ENCODE measurements around the gene MLXIP.
"Not testable (repeated sequence)": the region's sequence is repeated elsewhere in the genome, so short reads cannot be mapped to it uniquely, and the experiment has no call there.

The MLXIP gene

DNA sequence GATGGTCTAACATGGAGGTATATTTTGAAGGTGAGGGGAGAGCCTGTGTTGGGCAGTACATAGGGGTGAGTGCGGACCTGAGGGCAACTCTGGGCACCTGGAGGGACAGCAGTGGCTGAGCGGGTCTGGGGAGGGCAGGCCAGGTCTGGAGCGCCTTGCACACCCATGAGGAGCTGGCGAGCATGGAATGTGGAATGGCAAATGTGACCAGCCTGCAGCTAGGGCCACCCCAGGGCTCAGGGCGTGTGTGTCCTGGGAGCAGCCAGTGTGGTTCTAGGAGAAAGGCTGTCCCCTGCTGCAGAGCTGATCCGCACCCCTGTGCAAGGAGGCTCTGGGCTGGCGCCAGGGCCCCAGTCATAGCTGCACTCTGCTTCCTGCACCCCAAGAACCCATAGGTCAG lies 32.4 kb upstream of the MLXIP start:
- TF ChIP-seq, protein P1, sequence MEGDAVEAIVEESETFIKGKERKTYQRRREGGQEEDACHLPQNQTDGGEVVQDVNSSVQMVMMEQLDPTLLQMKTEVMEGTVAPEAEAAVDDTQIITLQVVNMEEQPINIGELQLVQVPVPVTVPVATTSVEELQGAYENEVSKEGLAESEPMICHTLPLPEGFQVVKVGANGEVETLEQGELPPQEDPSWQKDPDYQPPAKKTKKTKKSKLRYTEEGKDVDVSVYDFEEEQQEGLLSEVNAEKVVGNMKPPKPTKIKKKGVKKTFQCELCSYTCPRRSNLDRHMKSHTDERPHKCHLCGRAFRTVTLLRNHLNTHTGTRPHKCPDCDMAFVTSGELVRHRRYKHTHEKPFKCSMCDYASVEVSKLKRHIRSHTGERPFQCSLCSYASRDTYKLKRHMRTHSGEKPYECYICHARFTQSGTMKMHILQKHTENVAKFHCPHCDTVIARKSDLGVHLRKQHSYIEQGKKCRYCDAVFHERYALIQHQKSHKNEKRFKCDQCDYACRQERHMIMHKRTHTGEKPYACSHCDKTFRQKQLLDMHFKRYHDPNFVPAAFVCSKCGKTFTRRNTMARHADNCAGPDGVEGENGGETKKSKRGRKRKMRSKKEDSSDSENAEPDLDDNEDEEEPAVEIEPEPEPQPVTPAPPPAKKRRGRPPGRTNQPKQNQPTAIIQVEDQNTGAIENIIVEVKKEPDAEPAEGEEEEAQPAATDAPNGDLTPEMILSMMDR (conservative IDR thresholded peaks at IDR 0.05; ENCODE audit: low read depth, low read length), result no peak
- DNase-seq (ENCODE audit: low read depth), result no peak
- no peak overlapping the region for H3K4me3 ChIP-seq (ENCODE audit: low read length)

DNA sequence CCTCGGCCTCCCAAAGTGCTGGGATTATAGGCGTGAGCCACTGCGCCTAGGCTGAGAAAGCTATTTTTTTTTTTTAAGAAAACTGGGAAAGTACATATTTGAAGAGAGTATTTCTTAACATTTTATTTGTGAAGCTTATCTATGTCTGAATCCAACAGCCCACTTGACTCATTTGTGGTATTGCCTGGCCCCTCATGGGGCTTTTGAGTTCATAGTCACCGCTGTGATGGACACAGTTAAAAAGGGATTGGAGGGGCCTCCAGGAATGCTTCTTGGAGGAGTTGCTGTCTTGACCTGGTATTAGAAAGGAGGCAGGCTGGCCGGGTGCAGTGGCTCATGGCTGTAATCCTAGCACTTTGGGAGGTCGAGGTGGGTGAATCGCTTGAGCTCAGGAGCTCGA lies 30.4 kb upstream of the MLXIP start:
- TF ChIP-seq, protein P1 (conservative IDR thresholded peaks at IDR 0.05; ENCODE audit: low read depth, low read length), result no peak
- H3K4me3 ChIP-seq (ENCODE audit: low read length), result no peak overlapping the region
- no peak for DNase-seq (ENCODE audit: low read depth)

DNA sequence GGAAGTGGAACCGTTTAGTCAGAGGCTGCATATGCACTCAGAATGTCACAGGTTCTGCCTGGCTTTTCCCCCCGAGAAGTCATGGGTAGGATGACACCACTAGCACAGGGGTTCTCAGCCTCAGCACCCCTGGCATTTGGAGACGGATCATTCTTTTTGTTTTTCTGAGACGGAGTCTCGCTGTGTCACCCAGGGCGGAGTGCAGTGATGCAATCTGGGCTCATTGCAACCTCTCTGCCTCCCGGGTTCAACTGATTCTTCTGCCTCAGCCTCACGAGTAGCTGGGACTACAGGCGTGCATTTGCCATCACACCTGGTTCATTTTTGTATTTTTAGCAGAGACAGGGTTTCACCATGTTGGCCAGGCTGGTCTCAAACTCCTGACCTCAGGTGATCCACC lies 28.7 kb upstream of the MLXIP start:
- no peak overlapping the region for H3K4me3 ChIP-seq (ENCODE audit: low read length)
- TF ChIP-seq, protein P1 (conservative IDR thresholded peaks at IDR 0.05; ENCODE audit: low read depth, low read length), result no peak
- DNase-seq (ENCODE audit: low read depth), result no peak

DNA sequence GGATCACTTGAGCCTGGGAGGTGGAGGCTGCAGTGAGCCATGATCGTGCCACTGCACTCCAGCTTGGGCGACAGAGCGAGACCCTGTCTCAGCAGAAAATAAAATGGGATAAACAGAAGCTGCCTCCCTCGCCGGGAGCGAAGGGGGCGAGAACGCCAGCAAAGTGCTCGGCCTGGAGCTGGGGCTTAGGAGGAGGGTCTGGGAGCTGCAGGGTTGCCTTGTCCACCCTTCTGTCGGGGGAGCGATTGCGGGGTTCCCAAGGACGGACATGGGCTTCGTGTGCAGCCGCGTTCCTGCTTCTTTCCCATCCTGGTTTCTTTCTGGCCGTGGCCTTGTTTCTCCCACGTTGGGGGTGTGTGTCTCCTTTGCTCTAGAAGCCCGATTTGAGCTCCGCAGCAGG lies 27.9 kb upstream of the MLXIP start:
- TF ChIP-seq, protein P1 (conservative IDR thresholded peaks at IDR 0.05; ENCODE audit: low read depth, low read length), result no peak

DNA sequence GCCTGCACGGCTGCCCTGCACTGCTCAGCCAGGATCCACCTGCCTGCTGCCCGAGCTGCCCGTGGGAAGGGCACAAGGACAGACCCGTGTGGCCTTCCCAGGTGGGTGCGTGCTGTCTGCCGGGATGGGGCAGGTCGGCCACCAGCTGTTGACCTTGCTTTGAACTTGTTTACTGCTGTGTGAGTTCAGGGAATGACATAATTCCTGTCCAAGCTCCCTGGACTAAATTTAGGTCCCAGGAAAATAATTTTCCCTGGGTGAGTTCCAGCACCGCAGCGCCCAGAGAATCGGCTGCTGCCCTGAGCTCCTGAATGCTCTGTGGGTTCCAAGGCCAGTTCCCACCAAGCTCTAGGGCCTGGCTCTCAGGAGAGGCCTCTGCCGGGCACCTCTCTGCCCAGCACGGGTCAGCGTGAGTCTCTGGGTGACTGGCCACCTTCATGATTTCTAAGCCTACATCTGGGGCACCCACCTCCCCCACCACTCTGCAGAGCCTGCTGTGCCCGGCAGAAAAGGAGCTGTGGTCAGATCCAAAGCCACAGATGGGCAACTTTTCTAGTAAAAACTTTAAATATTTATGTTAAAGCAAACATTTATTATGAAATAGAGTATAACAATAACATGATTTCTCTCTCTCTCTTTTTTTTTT lies 27.2 kb upstream of the MLXIP start:
- TF ChIP-seq, protein P1 (conservative IDR thresholded peaks at IDR 0.05; ENCODE audit: low read depth, low read length), result no peak
- DNase-seq (ENCODE audit: low read depth), result no peak

More for the DNA sequence above, 27.9 kb upstream of the MLXIP start:
- no peak for DNase-seq (ENCODE audit: low read depth)
- H3K4me3 ChIP-seq (ENCODE audit: low read length), result no peak overlapping the region

DNA sequence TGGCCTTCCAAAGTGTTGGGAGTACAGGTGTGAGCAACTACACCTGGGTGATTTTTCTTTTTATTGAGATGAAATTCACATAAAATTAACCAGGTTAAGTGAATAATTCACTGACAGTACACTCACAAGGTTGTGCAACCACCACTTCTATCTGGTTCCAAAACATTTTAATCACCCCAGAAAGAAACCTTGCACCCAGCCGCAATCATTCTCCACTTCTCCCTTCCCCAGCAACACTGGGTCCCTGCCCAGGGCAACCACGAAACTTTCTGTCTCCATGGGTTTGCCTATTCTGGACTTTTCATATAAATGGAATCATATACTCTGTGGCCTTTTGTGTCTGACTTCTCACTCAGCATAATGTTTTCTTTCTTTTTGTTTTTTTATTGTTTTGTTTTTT lies 26.3 kb upstream of the MLXIP start:
- H3K4me3 ChIP-seq (ENCODE audit: low read length), result no peak overlapping the region
- no peak for DNase-seq (ENCODE audit: low read depth)
- TF ChIP-seq, protein P1 (conservative IDR thresholded peaks at IDR 0.05; ENCODE audit: low read depth, low read length), result no peak

More for the DNA sequence above, 27.2 kb upstream of the MLXIP start:
- no peak overlapping the region for H3K4me3 ChIP-seq (ENCODE audit: low read length)

DNA sequence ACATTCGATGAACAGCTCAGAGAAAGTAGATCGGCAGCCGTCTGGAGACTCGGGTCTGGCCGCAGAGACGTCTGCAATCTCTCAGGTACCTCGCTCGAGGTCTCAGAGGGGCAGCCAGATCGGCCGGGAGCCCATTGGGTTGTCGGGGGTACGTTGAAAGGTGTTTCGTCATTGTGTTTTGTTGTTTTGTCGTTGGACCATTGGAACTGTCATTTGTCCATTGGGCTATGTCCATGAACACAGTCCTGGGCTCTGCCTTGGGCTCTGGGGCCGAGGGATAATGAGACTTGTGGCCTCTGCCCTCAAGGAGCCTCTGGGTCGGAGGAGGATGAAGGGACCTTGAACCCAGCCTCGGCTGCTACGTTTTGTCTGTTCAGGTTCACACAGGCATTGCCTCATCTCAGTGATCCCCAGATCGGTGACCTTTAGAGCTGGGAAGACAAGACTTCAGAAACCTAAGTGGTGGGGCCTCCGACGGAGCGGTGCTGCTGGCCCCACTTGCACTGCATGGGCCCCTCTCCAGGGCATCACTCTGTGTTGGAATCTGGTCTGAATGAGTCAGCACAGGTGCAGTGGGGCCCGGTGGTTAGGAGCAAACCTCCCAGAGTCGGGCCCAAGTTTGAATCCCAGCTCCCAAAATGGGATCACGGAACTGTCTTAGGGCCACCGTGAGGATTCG lies 23.6 kb upstream of the MLXIP start:
- DNase-seq (ENCODE audit: low read depth), result no peak
- TF ChIP-seq, protein P1 (conservative IDR thresholded peaks at IDR 0.05; ENCODE audit: low read depth, low read length), result no peak
- no peak overlapping the region for H3K4me3 ChIP-seq (ENCODE audit: low read length)

DNA sequence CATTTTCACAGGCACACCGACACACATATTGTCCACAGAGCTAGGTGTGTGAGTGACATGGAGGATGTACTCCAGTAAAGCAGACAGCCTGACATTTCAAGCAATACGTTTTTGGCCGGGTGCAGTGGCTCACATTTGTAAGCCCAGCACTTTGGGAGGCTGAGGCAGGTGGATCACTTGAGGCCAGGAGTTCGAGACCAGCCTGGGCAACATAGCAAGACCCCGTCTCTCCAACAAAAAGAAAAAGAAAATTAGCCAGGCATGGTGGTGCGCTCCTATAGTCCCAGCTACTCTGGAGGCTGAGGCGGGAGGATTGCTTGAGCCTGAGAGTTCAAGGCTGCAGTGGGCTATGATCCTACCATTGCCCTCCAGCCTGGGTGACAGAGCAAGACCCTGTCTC lies 22.1 kb upstream of the MLXIP start:
- DNase-seq (ENCODE audit: low read depth); H3K4me3 ChIP-seq (ENCODE audit: low read length): not testable (repeated sequence)

Measured in retinal pigment epithelial cell (primary cell).